ENCODE measurements around the gene CFAP58. TPM values are rescaled to one million over a fixed set of nuclear protein-coding genes. Genes with fewer than 3 reads are reported as not detected.

The CFAP58 gene
- polyA plus RNA-seq, 3 donors = 0.16 TPM; not detected in 2

DNA sequence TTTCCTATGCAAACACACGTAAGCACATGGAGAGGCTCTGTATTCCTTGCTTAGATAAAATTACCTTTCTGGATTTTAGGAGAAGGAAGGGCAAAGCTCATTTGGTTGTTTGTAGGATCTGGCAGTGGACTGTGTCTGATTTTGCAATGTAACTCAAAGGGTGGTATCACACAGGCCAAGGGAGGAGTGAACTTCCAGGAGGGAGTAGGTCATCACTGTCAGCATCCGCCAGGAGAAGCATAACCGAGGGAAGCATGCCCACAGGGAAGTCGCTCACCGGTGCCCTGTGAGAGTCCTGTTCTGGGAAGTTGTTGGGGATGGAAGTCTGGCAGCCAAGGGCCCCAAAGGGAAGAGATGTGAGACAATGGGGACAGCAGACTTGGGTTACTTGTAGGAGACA, 74.4 kb downstream of the CFAP58 start:
- Mint-ChIP-seq H3K27me3 (ENCODE audit: low read depth in 3 of 3) (peaks cover 0 to 2% (median 0%) of the 10 kb centered on the region in 3 donors), H3K4me1 (no peaks in the 10 kb centered on the region), H3K4me3 (no peak overlapping the region), H3K36me3 (no peaks in the 10 kb centered on the region), H3K9me3 (no peaks in the 10 kb centered on the region), H3K27ac (no peak overlapping the region)
- Histone ChIP-seq H3K4me2 (replicated peaks; ENCODE audit: extremely low read depth, low read length, poor library complexity, severe bottlenecking) (no peak overlapping the region), H3K9me3 (replicated peaks in 1 of 2; ENCODE audit: control insufficient read depth in 1 of 2, insufficient read depth in 1 of 2, low read length in 2 of 2) (no peaks in the 10 kb centered on the region), H2AFZ (ENCODE audit: insufficient read depth, low read depth, low read length, poor library complexity, severe bottlenecking) (no peak overlapping the region), H3K36me3 (replicated peaks in 1 of 2; ENCODE audit: control insufficient read depth in 1 of 2, insufficient read depth in 2 of 2, low read length in 2 of 2) (no peaks in the 10 kb centered on the region), H3K9ac (ENCODE audit: insufficient read depth, low read length, poor library complexity, severe bottlenecking) (no peak overlapping the region), H3K27ac (ENCODE audit: low read depth in 1 of 2, low read length in 2 of 2) (no peak overlapping the region), H3K79me2 (ENCODE audit: insufficient read depth, low read length) (no peaks in the 10 kb centered on the region), H3K27me3 (ENCODE audit: control insufficient read depth in 2 of 2, insufficient read depth in 2 of 2, low read length in 2 of 2) (no peaks in the 10 kb centered on the region), H3K4me3 (replicated peaks in 1 of 3; ENCODE audit: low read depth in 2 of 3, low read length in 3 of 3) (no peak overlapping the region), H4K20me1 (ENCODE audit: insufficient read depth, low read length) (no peaks in the 10 kb centered on the region), H3K4me1 (ENCODE audit: control insufficient read depth in 1 of 2, insufficient read depth in 2 of 2, low read length in 2 of 2) (no peaks in the 10 kb centered on the region)
- DNase-seq = no peak
- intact Hi-C loops (cut with micrococcal nuclease) = no loop called here
- WGBS (ENCODE audit: insufficient coverage) = 94% methylated on average over 5 of the region's 5 CpGs
- TF ChIP-seq, protein P1, sequence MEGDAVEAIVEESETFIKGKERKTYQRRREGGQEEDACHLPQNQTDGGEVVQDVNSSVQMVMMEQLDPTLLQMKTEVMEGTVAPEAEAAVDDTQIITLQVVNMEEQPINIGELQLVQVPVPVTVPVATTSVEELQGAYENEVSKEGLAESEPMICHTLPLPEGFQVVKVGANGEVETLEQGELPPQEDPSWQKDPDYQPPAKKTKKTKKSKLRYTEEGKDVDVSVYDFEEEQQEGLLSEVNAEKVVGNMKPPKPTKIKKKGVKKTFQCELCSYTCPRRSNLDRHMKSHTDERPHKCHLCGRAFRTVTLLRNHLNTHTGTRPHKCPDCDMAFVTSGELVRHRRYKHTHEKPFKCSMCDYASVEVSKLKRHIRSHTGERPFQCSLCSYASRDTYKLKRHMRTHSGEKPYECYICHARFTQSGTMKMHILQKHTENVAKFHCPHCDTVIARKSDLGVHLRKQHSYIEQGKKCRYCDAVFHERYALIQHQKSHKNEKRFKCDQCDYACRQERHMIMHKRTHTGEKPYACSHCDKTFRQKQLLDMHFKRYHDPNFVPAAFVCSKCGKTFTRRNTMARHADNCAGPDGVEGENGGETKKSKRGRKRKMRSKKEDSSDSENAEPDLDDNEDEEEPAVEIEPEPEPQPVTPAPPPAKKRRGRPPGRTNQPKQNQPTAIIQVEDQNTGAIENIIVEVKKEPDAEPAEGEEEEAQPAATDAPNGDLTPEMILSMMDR (IDR thresholded peaks at IDR 0.05) = no peak

DNA sequence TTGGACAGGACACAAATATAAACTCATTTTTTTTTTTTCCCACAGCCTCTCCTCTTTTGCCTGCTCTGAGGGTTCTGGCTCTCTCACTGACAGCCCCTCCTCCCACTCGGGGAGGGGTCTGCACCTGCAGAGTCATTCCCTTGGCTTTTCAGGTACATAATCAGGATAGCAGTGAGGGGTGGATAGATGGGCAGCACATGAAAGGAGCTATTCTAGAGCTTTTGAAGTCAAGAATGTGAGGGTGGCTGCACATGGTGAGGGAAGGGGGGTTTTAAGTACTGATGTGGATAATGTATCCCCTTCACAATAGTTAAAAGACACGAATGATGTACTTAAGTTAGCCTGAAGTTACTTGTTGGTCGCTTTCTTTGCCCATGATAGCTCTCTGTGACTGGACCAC, 76.2 kb downstream of the CFAP58 start:
- no peak overlapping the region for H2AFZ ChIP-seq (ENCODE audit: insufficient read depth, low read depth, low read length, poor library complexity, severe bottlenecking)
- no peaks in the 10 kb centered on the region for H3K79me2 ChIP-seq (ENCODE audit: insufficient read depth, low read length)
- H3K4me1 ChIP-seq (ENCODE audit: control insufficient read depth in 1 of 2, insufficient read depth in 2 of 2, low read length in 2 of 2) = no peaks in the 10 kb centered on the region
- H3K9ac ChIP-seq (ENCODE audit: insufficient read depth, low read length, poor library complexity, severe bottlenecking) = no peak overlapping the region
- DNase-seq = no peak
- no peak overlapping the region for H3K4me3 ChIP-seq (replicated peaks in 1 of 3; ENCODE audit: low read depth in 2 of 3, low read length in 3 of 3)
- no peaks in the 10 kb centered on the region for H3K36me3 ChIP-seq (replicated peaks in 1 of 2; ENCODE audit: control insufficient read depth in 1 of 2, insufficient read depth in 2 of 2, low read length in 2 of 2)
- Mint-ChIP-seq H3K4me3 (no peak overlapping the region), H3K4me1 (no peaks in the 10 kb centered on the region), H3K9me3 (no peaks in the 10 kb centered on the region), H3K27me3 (ENCODE audit: low read depth in 3 of 3) (peaks cover 0 to 4% (median 0%) of the 10 kb centered on the region in 3 donors), H3K27ac (no peak overlapping the region), H3K36me3 (no peaks in the 10 kb centered on the region)
- H3K27ac ChIP-seq (ENCODE audit: low read depth in 1 of 2, low read length in 2 of 2) = no peak overlapping the region
- intact Hi-C loops (cut with micrococcal nuclease) = no loop called here
- WGBS (ENCODE audit: insufficient coverage) = 88% methylated on average over 1 of the region's 3 CpGs
- H3K27me3 ChIP-seq (ENCODE audit: control insufficient read depth in 2 of 2, insufficient read depth in 2 of 2, low read length in 2 of 2) = no peaks in the 10 kb centered on the region
- H3K4me2 ChIP-seq (replicated peaks; ENCODE audit: extremely low read depth, low read length, poor library complexity, severe bottlenecking) = no peak overlapping the region
- no peaks in the 10 kb centered on the region for H4K20me1 ChIP-seq (ENCODE audit: insufficient read depth, low read length)
- TF ChIP-seq, protein P1 (IDR thresholded peaks at IDR 0.05) = no peak
- no peaks in the 10 kb centered on the region for H3K9me3 ChIP-seq (replicated peaks in 1 of 2; ENCODE audit: control insufficient read depth in 1 of 2, insufficient read depth in 1 of 2, low read length in 2 of 2)
